Skeletal muscle tissue (tissue), 4 donors: Measurements from ENCODE around the gene RELL1. TPM values are rescaled to one million over a fixed set of nuclear protein-coding genes. Genes with fewer than 3 reads are reported as not detected.

Experiments
- H3K27ac ChIP-seq: one replicate; pipeline ENCODE4 v1.7.0; 2013; ENCODE audit warnings: mild to moderate bottlenecking, low read depth, low read length, inconsistent platforms
- H3K27me3 ChIP-seq, 3 donors: one replicate each; pipeline ENCODE4 v1.7.0; 2013; ENCODE audit warnings: low read length in 3 of 3; ENCODE audit not compliant: control insufficient read depth in 3 of 3, insufficient read depth in 3 of 3
- H3K36me3 ChIP-seq, 3 donors: one replicate each; pipeline ENCODE4 v1.7.0; 2013; ENCODE audit warnings: low read length in 3 of 3; ENCODE audit not compliant: control insufficient read depth in 3 of 3, insufficient read depth in 3 of 3
- H3K4me1 ChIP-seq, 3 donors: one replicate each; pipeline ENCODE4 v1.7.0; 2013; ENCODE audit warnings: low read length in 3 of 3, mild to moderate bottlenecking in 3 of 3; ENCODE audit not compliant: control insufficient read depth in 3 of 3, insufficient read depth in 3 of 3
- H3K4me3 ChIP-seq, 3 donors: one replicate each; pipeline ENCODE4 v1.7.0; 2013; ENCODE audit warnings: low read length in 3 of 3
- H3K9ac ChIP-seq, 3 donors: one replicate each; pipeline ENCODE4 v1.7.0; 2013; ENCODE audit warnings: low read length in 3 of 3, mild to moderate bottlenecking in 3 of 3, moderate library complexity in 2 of 3, low read depth in 1 of 3
- H3K9me3 ChIP-seq, 3 donors: one replicate each; pipeline ENCODE4 v1.7.0; 2013; ENCODE audit warnings: low read length in 3 of 3; ENCODE audit not compliant: control insufficient read depth in 3 of 3
- total RNA-seq: library from RNA; depleted of rRNA; stranded (reverse); fragments of >200 nt; gene quantifications from one replicate; pipeline ENCODE4 v1.2.3, GENCODE V29; 2014
- donor health status: Osteomylitis.

The RELL1 gene
- total RNA-seq, 1 donor from 2014 or later: 82.5 TPM

DNA sequence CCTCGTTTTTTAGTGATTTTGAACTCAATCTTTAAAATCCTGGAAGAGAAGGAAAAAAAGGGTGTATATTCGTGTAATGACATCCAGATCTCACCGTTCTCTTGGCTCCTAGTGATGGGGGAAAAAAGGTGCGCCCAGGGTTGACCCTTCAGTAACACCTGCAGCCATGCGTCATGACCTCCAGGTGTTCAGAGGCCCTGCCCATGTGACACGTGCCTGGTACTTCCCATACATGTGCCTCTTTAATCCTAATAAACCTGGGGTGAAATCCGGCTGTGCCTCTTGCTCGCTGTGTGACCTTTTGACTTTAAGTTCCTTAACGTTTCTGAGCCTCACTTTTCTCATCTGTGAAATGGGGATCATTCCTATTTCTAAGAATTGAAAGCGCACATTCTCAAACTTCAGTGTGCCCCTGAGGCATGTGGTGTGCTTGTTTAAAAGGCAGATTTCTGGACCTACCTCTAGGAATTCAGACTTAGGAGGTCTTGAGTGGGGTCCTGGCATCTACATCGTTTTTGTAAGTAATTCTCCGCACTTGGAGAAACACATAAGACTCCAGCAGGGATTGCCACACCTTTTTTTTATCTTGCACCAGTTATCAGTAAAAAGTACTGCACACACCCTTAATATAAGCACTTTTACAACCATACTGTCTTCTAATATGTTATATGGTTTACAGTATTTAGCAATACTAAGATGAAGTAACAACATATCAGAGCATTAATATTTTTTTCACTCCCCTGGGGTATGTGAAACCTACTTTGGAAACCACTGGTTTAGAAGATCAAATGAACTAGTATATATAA lies 90.1 kb downstream of the RELL1 start:
- H3K27me3 ChIP-seq: no peaks in the 10 kb centered on the region
- no peaks in the 10 kb centered on the region for H3K9me3 ChIP-seq
- no peak overlapping the region for H3K27ac ChIP-seq
- no peak overlapping the region for H3K4me3 ChIP-seq
- no peaks in the 10 kb centered on the region for H3K36me3 ChIP-seq
- no peaks in the 10 kb centered on the region for H3K4me1 ChIP-seq
- H3K9ac ChIP-seq: no peak overlapping the region

DNA sequence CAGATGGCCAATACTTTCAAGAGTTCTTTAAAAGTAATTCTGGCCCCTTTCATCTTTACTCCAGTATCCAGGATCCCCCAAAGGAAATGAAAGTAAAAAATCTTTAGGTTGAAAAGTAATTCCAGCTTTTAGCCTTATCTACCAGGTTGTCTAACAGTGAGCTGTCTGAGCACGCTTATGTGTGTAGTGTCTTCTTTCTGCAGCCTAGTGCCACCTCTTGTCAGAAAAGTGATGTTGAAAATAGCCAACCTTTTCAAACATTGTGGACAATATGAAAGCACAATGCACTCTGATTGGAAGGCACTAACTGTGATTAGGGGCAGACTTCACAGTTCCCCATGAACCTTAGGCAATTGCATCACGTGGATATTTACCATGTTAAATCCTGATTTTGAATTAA lies 92.1 kb downstream of the RELL1 start:
- Histone ChIP-seq H3K4me1 (no peaks in the 10 kb centered on the region), H3K9ac (no peak overlapping the region), H3K9me3 (no peaks in the 10 kb centered on the region), H3K27me3 (no peaks in the 10 kb centered on the region), H3K4me3 (no peak overlapping the region), H3K27ac (no peak overlapping the region), H3K36me3 (no peaks in the 10 kb centered on the region)

DNA sequence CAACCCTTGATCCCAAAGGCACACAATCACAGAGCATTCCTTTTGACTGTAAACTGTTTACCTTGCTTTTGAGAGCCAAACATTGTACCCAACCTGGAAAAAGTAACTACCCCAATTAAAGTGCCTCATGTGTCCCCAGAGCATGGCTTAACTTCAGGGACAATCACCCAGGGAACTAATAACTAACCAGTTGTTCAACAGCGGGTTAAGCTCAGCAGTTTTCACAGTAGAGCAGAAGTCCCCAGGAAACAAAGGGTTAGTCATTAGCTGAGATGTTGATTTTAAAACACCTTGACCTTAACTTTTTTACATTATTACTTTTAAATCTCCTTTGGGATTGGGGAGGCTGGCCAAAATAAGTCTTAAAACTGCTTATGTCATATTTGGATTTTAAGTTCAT lies 94.8 kb downstream of the RELL1 start:
- H3K4me3 ChIP-seq: no peak overlapping the region
- no peaks in the 10 kb centered on the region for H3K36me3 ChIP-seq
- no peaks in the 10 kb centered on the region for H3K9me3 ChIP-seq
- no peak overlapping the region for H3K9ac ChIP-seq
- no peaks in the 10 kb centered on the region for H3K27me3 ChIP-seq
- no peaks in the 10 kb centered on the region for H3K4me1 ChIP-seq
- H3K27ac ChIP-seq: no peak overlapping the region

DNA sequence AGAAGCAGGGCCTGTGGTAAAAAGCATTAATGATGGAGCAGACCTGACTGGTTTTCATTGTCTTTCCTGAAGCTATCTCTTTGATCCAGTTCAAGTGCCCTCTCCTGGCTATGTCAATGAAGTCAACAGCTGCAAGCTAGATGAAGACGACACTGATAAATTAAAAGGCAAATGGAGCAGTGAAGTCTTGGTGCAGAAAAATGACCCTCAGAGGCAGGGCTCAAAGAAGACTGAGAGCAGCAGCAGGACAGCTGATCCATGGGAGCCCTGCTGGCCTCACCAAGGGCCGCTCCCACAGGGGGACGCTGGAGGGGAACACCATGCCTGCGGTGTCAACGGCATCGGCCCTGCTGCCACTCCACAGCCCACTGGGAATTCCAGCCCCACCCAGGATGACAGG lies 96.2 kb downstream of the RELL1 start:
- Histone ChIP-seq H3K9ac (no peak overlapping the region), H3K36me3 (no peaks in the 10 kb centered on the region), H3K4me3 (no peak overlapping the region), H3K9me3 (no peaks in the 10 kb centered on the region), H3K4me1 (no peaks in the 10 kb centered on the region), H3K27ac (no peak overlapping the region), H3K27me3 (no peaks in the 10 kb centered on the region)

DNA sequence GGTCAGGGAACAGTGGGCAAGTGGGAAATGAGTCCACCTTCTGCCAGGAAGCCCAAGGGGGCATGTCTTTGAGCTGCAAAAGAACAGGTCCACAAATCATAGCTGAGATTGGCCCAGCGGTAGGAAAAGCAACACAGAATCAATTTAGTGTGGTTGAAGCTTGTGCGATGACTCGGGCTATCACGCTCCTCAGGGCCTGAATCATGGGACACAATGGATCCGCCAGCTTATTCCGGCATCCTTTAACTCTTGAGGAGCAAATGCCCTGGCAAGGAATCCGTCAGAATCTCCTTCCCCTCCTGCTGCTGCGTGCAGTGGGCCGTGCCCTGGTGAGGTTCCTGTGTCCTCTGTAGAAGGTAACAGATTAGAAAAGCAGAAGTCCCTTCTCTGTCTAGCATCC lies 98.0 kb downstream of the RELL1 start:
- H3K27ac ChIP-seq: no peak overlapping the region
- H3K27me3 ChIP-seq: no peaks in the 10 kb centered on the region
- no peaks in the 10 kb centered on the region for H3K36me3 ChIP-seq
- no peaks in the 10 kb centered on the region for H3K4me1 ChIP-seq
- no peak overlapping the region for H3K4me3 ChIP-seq
- H3K9ac ChIP-seq: no peak overlapping the region
- no peaks in the 10 kb centered on the region for H3K9me3 ChIP-seq

DNA sequence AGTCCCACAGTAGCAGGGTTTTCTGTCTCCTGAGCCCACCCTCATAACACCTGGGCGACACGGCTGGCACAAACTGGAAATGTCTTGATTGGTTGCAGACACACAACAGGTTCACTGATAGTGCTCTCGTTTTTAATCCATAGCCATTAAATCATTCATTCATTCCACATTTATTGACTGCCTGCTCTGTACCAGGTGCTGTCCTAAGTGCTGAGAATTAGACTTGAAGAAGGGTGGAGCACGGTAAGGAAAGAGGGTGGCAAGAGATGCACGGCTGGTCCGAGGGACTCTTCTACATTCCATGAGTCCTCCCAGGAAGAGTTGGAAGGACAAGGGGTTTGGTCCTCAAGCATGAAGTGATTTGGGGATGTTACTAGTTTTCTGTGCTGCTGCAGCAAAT lies 100.0 kb downstream of the RELL1 start:
- H3K9me3 ChIP-seq: no peaks in the 10 kb centered on the region
- no peaks in the 10 kb centered on the region for H3K4me1 ChIP-seq

DNA sequence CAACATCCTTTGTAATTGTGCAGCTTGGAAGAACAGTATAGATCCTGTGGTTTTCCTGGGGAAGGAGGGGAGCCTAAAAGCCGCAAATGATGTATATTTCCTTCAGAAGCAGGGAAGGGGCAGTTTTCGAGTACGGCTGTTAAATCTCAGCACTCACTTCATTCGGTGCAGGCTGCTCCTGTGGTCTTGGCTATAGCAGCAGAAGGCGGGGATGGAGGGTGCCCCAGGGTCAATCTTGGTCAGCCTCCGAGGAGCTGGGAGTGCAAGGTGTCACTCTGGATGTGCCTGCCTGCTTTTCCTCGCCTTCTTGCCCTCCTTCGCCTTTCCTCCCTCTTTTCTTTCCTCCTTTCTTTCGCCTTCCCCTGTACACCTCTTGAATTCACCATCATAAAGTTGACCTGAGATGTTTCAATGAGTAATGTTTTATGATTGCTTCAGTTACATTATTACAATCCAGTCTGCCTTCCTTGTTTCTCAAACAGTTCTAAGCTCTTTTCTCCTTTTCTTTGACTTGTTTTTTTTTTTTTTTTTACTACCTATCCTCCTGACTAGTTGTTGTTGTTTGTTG lies 101.6 kb downstream of the RELL1 start:
- Histone ChIP-seq H3K36me3 (no peaks in the 10 kb centered on the region), H3K9me3 (no peaks in the 10 kb centered on the region), H3K27ac (no peak overlapping the region), H3K27me3 (no peaks in the 10 kb centered on the region), H3K4me1 (no peaks in the 10 kb centered on the region), H3K9ac (no peak overlapping the region), H3K4me3 (no peak overlapping the region)

More for the DNA sequence above, 100.0 kb downstream of the RELL1 start:
- H3K36me3 ChIP-seq: no peaks in the 10 kb centered on the region
- H3K27ac ChIP-seq: no peak overlapping the region
- H3K4me3 ChIP-seq: no peak overlapping the region
- no peak overlapping the region for H3K9ac ChIP-seq
- H3K27me3 ChIP-seq: no peaks in the 10 kb centered on the region

DNA sequence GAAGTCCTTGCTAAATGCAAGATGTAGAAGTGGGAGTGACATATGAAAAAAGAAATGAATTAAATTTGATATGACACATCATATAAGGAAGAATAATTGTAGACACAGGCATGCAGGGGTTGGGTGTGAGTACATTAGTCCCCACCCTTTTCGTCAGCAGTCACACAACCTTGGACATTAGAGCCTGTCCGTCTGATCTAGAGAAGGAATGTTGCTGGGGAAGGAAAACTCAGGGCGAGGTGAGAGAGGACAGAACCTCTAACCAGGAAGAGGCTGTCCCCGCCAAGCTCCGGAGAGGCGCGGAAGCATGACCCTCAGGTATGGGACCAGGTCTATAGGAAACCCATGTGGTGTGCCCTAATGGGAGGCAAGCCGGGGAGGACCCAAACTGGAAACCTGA lies 102.1 kb downstream of the RELL1 start:
- no peaks in the 10 kb centered on the region for H3K36me3 ChIP-seq
- H3K27me3 ChIP-seq: no peaks in the 10 kb centered on the region
- H3K9me3 ChIP-seq: no peaks in the 10 kb centered on the region
- H3K4me1 ChIP-seq: no peaks in the 10 kb centered on the region
- H3K9ac ChIP-seq: no peak overlapping the region
- H3K27ac ChIP-seq: no peak overlapping the region
- no peak overlapping the region for H3K4me3 ChIP-seq

DNA sequence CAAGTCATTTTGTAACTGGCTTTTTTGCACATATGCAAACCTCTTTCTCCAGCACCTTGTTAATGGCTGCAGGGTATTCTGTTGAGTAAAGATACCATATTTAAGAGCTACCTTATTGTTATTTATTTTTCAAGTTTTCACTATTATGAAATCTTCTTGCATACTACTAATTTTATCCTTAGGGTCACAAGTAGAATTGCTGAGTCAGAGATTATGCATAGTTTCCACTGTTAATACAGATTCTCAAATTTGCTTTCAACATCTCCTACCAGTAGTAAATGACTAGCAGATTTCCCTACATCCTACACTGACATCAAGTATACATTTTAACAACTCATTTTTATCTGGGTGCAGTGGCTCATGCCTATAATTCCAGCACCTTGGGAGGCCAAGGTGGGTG lies 112.6 kb downstream of the RELL1 start:
- Histone ChIP-seq H3K9ac (no peak overlapping the region), H3K4me3 (no peak overlapping the region)

DNA sequence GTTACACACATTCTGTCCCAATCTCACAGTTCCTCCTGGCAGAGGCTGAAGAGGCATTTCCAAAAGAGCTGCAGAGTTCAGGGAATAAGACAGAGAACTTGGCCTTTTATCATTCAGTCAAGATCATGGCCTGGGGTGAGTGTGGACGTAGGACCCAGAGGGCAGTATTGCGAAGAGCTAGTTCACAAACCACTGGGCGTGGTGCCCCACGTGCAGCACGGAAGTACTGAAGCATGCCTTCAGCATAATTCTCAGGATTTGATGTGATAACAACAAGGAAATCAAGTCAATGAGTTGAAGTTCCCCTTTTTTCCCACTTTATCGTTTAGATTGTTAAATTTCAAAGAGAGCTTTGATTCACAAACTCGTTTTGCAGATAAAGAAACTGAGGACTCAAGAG lies 117.7 kb downstream of the RELL1 start:
- Histone ChIP-seq H3K4me1 (no peaks in the 10 kb centered on the region), H3K36me3 (no peaks in the 10 kb centered on the region), H3K27me3 (no peaks in the 10 kb centered on the region), H3K9ac (no peak overlapping the region), H3K4me3 (no peak overlapping the region), H3K27ac (no peak overlapping the region), H3K9me3 (no peaks in the 10 kb centered on the region)

More for the DNA sequence above, 112.6 kb downstream of the RELL1 start:
- Histone ChIP-seq H3K27me3 (no peaks in the 10 kb centered on the region), H3K27ac (no peak overlapping the region), H3K9me3 (no peaks in the 10 kb centered on the region), H3K4me1 (no peaks in the 10 kb centered on the region), H3K36me3 (no peaks in the 10 kb centered on the region)
